SJCRH30 (cell line): Measurements from ENCODE around the gene C1orf226. TPM values are rescaled to one million over a fixed set of nuclear protein-coding genes. Genes with fewer than 3 reads are reported as not detected.

Experiments used
- DNase-seq, 2 experiments: peaks; one replicate each; pipeline ENCODE4 v3.0.0-alpha.2; 2015 to 2020
- H3K27ac ChIP-seq: fragments of 250-450 bp; sonication (Bioruptor Pico); 2 replicates; pipeline ENCODE4 v1.5.1; 2020; ENCODE audit warnings: mild to moderate bottlenecking, moderate library complexity
- H3K27me3 ChIP-seq: fragments of 250-450 bp; sonication (Bioruptor Pico); 2 replicates; pipeline ENCODE4 v1.5.1; 2020; ENCODE audit warnings: mild to moderate bottlenecking, moderate library complexity
- H3K36me3 ChIP-seq: fragments of 250-450 bp; sonication (Bioruptor Pico); 2 replicates; pipeline ENCODE4 v1.5.1; 2020; ENCODE audit warnings: mild to moderate bottlenecking, moderate library complexity
- H3K4me1 ChIP-seq: fragments of 250-450 bp; sonication (Bioruptor Pico); 2 replicates; pipeline ENCODE4 v1.5.1; 2020; ENCODE audit warnings: mild to moderate bottlenecking, moderate library complexity
- H3K4me3 ChIP-seq: fragments of 250-450 bp; sonication (Bioruptor Pico); 2 replicates; pipeline ENCODE4 v1.5.1; 2020; ENCODE audit warnings: mild to moderate bottlenecking, moderate library complexity
- H3K9me3 ChIP-seq: fragments of 250-450 bp; sonication (Bioruptor Pico); replicated peaks from 2 replicates; pipeline ENCODE4 v1.5.1; 2020; ENCODE audit warnings: mild to moderate bottlenecking, moderate library complexity
- total RNA-seq: library from RNA; depleted of rRNA; stranded (reverse); fragments of >200 nt; shearing (Covaris generic); gene quantifications from 2 replicates; pipeline ENCODE4 v1.2.3, GENCODE V29; 2014

The C1orf226 gene
- total RNA-seq, 1 experiment from 2014 or later = 0.57 TPM

DNA sequence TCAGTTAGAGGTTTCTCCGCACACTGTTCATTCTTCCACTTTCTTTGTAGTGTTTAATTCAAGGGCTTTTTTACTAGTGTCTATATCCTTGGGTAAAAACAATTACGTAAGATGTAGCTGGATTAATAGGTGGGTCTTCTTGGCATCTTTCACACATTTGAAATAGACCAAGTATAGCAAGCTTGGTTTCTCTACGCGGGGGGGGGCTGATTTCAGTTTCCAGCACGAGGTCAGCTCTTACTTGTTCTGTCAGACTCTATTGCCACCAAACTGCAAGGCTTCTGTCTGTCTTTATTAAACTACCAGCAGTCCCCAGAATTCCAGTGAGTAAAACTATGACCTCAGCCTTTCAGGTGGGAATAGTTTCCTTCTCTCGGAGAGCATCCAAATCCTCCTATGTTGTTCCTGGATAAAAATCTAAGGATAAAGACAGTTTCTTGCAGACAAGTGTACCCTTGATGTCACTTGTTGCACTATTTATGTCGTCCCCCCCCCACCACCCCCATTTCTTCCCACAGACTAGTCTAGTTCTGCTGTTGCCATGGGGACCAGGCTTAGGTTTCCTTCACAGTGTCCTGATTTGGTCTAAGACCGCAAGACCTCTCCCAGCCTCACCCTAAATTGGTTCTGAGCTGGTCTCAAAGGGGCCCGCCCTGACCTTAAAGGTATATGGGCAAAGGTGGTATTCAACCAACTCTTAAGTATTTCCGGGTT, 21.8 kb upstream of the C1orf226 start:
- H3K36me3 ChIP-seq = no peaks in the 10 kb centered on the region
- H3K4me1 ChIP-seq = 0 out of 2 replicates have a peak, but pooled peaks cover 3% of the 10 kb centered on the region
- H3K27me3 ChIP-seq = no peaks in the 10 kb centered on the region
- H3K9me3 ChIP-seq = no peaks in the 10 kb centered on the region
- no peak overlapping the region for H3K4me3 ChIP-seq
- DNase-seq = no peak
- no peak overlapping the region for H3K27ac ChIP-seq

- no peak overlapping the region for H3K27ac ChIP-seq
- no peak for DNase-seq
- no peak overlapping the region for H3K4me3 ChIP-seq
- H3K27me3 ChIP-seq = no peaks in the 10 kb centered on the region
- H3K4me1 ChIP-seq = 0 out of 2 replicates have a peak, but pooled peaks cover 3% of the 10 kb centered on the region
- H3K36me3 ChIP-seq = no peaks in the 10 kb centered on the region
- no peaks in the 10 kb centered on the region for H3K9me3 ChIP-seq
Measured at GRCh38 chr1:162360237-162360873, 21.2 kb upstream of the C1orf226 start.

DNA sequence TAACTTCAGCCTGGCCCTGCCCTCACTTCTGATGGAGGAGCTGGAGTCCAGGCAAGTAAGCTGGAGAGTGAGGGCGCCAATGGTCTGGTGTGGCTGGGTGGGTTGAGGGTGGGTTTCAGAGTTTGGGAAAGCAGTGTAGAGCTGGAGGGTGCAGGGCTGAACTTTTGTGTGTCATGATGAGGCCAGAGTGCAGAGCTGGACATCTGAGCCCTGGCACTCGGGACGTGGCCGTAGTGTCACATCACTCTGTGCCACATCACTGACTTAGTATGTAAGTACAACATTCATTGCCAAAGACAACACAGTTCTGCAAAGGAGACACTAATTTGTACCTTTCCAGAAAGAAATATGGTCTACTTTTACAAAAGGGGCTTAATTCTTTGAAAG, 20.7 kb upstream of the C1orf226 start:
- H3K36me3 ChIP-seq = no peaks in the 10 kb centered on the region
- H3K4me3 ChIP-seq = no peak overlapping the region
- H3K27me3 ChIP-seq = no peaks in the 10 kb centered on the region
- no peaks in the 10 kb centered on the region for H3K9me3 ChIP-seq
- H3K4me1 ChIP-seq = 0 out of 2 replicates have a peak, but pooled peaks cover 3% of the 10 kb centered on the region
- no peak for DNase-seq
- H3K27ac ChIP-seq = no peak overlapping the region

GRCh38 chr1:162361349-162361748, 20.2 kb upstream of the C1orf226 start:
- no peak for DNase-seq
- H3K9me3 ChIP-seq = no peaks in the 10 kb centered on the region
- H3K36me3 ChIP-seq = no peaks in the 10 kb centered on the region
- no peak overlapping the region for H3K4me3 ChIP-seq
- 0 out of 2 replicates have a peak, but pooled peaks cover 3% of the 10 kb centered on the region for H3K4me1 ChIP-seq
- no peak overlapping the region for H3K27ac ChIP-seq
- H3K27me3 ChIP-seq = no peaks in the 10 kb centered on the region

GRCh38 chr1:162363823-162364222, 17.7 kb upstream of the C1orf226 start:
- H3K36me3 ChIP-seq = no peaks in the 10 kb centered on the region
- DNase-seq = no peak

DNA sequence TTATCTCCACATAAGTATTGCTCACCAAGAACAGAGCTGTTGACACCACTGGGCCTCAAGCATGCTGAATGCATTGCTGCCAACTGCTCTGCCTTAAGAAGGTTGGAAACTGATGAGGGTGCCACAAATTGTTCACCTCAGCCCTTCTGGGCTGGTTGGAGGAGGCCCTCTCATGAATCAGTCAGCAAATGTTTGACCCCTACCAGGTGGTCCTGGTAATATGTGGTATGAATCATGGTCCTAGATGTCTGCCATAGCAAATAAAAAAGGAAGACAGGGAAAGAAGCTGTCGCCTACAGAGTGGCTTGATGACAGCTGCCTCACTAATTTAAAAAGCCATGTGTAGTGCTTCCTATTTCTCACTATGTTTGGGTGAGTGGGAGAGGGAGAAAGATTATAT, 17.0 kb upstream of the C1orf226 start:
- Histone ChIP-seq H3K27ac (no peak overlapping the region), H3K27me3 (no peaks in the 10 kb centered on the region)
- DNase-seq = no peak

More at GRCh38 chr1:162363823-162364222, 17.7 kb upstream of the C1orf226 start:
- Histone ChIP-seq H3K27ac (no peak overlapping the region), H3K27me3 (no peaks in the 10 kb centered on the region), H3K4me1 (0 out of 2 replicates have a peak, but pooled peaks cover 3% of the 10 kb centered on the region), H3K9me3 (no peaks in the 10 kb centered on the region), H3K4me3 (no peak overlapping the region)

DNA sequence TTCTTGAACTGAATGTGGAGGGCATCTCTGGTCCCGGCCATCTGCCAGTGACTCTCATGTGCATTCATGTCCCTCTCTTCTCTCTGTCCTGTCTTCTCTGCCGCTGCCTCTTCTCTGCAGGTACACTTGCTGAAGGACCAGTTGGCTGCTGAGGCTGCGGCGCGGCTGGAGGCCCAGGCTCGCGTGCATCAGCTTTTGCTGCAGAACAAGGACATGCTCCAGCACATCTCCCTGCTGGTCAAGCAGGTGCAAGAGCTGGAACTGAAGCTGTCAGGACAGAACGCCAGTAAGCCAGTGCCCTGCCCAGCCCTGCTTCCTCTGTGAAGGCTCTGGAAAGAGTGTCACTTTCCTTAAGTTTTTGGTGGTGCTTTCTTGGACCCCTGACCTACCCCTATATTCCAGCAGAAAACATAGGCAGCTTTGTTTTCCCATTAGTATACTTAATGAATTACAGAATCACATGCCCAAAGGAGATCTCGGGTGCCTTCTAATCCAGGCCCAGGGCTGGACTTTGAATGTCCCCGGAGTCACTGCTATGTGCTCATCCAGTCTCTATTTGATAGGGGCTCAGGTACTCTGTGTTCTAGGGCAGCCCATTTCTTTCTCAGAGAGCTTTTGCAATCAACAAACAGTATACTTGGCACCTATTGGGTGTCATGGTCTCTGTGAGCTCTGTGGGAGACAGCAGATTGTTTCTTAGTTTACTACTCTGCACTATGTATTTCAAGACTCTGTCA, 16.1 kb upstream of the C1orf226 start:
- H3K9me3 ChIP-seq = no peaks in the 10 kb centered on the region
- H3K4me3 ChIP-seq = no peak overlapping the region
- no peaks in the 10 kb centered on the region for H3K36me3 ChIP-seq
- 0 out of 2 replicates have a peak, but pooled peaks cover 3% of the 10 kb centered on the region for H3K4me1 ChIP-seq
- DNase-seq = no peak
- no peak overlapping the region for H3K27ac ChIP-seq
- H3K27me3 ChIP-seq = no peaks in the 10 kb centered on the region

More for the DNA sequence above, 17.0 kb upstream of the C1orf226 start:
- no peaks in the 10 kb centered on the region for H3K9me3 ChIP-seq
- H3K36me3 ChIP-seq = no peaks in the 10 kb centered on the region
- no peak overlapping the region for H3K4me3 ChIP-seq
- H3K4me1 ChIP-seq = 0 out of 2 replicates have a peak, but pooled peaks cover 3% of the 10 kb centered on the region

- no peak for DNase-seq
- Histone ChIP-seq H3K36me3 (no peaks in the 10 kb centered on the region), H3K9me3 (no peaks in the 10 kb centered on the region), H3K27ac (no peak overlapping the region), H3K4me3 (no peak overlapping the region), H3K27me3 (no peaks in the 10 kb centered on the region), H3K4me1 (0 out of 2 replicates have a peak, but pooled peaks cover 3% of the 10 kb centered on the region)
Measured at GRCh38 chr1:162366149-162366548, 15.4 kb upstream of the C1orf226 start.

DNA sequence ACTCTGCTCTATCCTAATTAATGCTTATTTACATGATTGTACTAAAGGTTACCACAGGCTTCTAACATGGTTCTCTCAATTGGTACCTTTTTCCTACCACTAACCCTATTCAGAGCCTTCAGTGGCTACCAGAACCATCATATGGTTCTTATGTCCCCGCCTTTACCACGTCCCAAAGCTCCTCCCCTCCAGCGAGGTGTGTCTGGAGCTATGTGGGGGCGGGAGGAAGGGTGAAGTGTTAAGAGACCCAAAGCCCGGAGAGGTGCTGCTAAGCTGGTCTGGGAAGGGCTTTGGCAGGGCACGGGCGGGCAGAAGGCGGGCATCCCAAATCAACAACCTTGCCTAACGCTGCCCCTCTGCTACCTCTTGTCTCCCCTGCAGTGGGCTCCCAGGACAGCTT, 14.9 kb upstream of the C1orf226 start:
- Histone ChIP-seq H3K27ac (no peak overlapping the region), H3K9me3 (no peaks in the 10 kb centered on the region), H3K4me3 (no peak overlapping the region), H3K36me3 (no peaks in the 10 kb centered on the region), H3K27me3 (no peaks in the 10 kb centered on the region), H3K4me1 (peaks cover 4% of the 10 kb centered on the region; the same call in 1 of the 2 replicates)
- no peak for DNase-seq

DNA sequence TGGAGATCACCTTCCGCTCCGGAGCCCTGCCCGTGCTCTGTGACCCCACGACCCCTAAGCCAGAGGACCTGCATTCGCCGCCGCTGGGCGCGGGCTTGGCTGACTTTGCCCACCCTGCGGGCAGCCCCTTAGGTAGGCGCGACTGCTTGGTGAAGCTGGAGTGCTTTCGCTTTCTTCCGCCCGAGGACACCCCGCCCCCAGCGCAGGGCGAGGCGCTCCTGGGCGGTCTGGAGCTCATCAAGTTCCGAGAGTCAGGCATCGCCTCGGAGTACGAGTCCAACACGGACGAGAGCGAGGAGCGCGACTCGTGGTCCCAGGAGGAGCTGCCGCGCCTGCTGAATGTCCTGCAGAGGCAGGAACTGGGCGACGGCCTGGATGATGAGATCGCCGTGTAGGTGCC, 14.5 kb upstream of the C1orf226 start:
- Histone ChIP-seq H3K27ac (no peak overlapping the region), H3K36me3 (no peaks in the 10 kb centered on the region), H3K4me1 (peaks cover 8% of the 10 kb centered on the region), H3K27me3 (no peaks in the 10 kb centered on the region), H3K4me3 (no peak overlapping the region), H3K9me3 (no peaks in the 10 kb centered on the region)
- DNase-seq = no peak

- Histone ChIP-seq H3K27ac (no peak overlapping the region), H3K9me3 (no peaks in the 10 kb centered on the region), H3K36me3 (no peaks in the 10 kb centered on the region), H3K4me1 (peaks cover 14% of the 10 kb centered on the region), H3K4me3 (no peak overlapping the region), H3K27me3 (no peaks in the 10 kb centered on the region)
- DNase-seq = no peak
Measured at GRCh38 chr1:162367772-162368171, 13.8 kb upstream of the C1orf226 start.

GRCh38 chr1:162368451-162368850, 13.1 kb upstream of the C1orf226 start:
- no peaks in the 10 kb centered on the region for H3K27me3 ChIP-seq
- H3K4me3 ChIP-seq = no peak overlapping the region

DNA sequence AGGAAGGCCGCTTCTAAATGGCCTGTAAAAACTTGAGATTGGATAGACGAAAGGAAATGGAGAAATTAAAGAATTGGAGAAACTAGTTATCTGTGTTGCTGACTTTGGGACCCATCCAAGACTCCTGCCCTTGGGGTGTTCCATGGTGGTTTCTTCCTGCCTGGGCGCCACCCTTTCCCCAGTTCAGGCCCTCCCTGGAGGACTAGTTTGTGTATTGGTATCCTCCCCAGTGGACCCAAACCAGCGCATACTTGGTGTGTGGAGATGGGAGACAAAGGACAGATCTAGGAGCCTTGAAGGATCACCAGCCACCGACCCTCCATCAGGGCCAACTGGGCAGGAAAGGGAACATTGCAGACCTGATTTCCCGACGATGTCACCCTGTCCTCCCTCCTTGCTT, 12.0 kb upstream of the C1orf226 start:
- Histone ChIP-seq H3K27ac (no peak overlapping the region), H3K27me3 (no peaks in the 10 kb centered on the region), H3K9me3 (no peaks in the 10 kb centered on the region), H3K36me3 (no peaks in the 10 kb centered on the region), H3K4me3 (no peak overlapping the region), H3K4me1 (peaks cover 19% of the 10 kb centered on the region)
- no peak for DNase-seq

More at GRCh38 chr1:162368451-162368850, 13.1 kb upstream of the C1orf226 start:
- H3K9me3 ChIP-seq = no peaks in the 10 kb centered on the region
- peaks cover 14% of the 10 kb centered on the region for H3K4me1 ChIP-seq
- no peaks in the 10 kb centered on the region for H3K36me3 ChIP-seq
- DNase-seq = no peak
- H3K27ac ChIP-seq = no peak overlapping the region

DNA sequence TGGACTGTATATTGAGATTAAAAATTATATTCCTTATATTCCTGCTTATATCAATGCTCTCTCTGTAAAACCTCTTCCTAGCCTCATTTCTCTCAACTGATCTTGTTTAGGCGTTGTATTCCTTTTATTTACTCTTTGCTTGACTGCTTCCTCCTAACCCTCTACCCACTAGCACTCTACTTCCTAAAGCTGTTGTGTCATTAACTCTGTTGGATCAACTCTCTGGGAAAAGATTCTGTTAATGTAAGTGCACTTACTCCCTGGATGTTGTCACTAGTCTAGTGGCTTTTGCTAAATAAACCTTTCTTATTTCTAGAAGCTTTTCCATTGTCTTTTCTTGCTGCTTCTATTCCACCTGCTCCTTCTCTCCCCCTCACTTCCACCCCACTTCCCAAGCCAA, 11.4 kb upstream of the C1orf226 start:
- no peaks in the 10 kb centered on the region for H3K36me3 ChIP-seq
- no peak overlapping the region for H3K27ac ChIP-seq
- H3K9me3 ChIP-seq = no peaks in the 10 kb centered on the region
- peaks cover 19% of the 10 kb centered on the region for H3K4me1 ChIP-seq
- no peaks in the 10 kb centered on the region for H3K27me3 ChIP-seq
- no peak for DNase-seq
- no peak overlapping the region for H3K4me3 ChIP-seq

DNA sequence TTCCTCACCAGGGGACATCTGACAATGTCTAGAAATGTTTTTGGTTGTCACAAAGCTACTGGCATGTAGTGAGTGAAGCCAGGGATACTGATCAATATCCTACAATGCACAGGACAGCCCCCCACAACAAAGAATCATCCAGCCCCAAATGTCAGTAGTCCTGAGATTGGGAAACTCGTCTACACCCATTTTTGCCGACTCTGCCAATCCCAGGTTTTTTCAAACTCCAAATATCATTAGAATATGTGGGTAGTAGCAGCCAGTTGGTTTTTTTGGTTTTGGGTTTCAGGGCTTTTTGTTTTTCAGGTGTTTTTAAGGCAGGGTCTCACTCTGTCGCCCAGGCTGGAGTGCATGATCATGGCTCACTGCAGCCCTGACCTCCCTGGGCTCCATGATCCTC, 10.8 kb upstream of the C1orf226 start:
- Histone ChIP-seq H3K9me3 (no peaks in the 10 kb centered on the region), H3K27ac (no peak overlapping the region), H3K36me3 (no peaks in the 10 kb centered on the region), H3K4me1 (peaks cover 19% of the 10 kb centered on the region), H3K4me3 (no peak overlapping the region), H3K27me3 (no peaks in the 10 kb centered on the region)
- DNase-seq = no peak
